HG02973 (cell line): ENCODE measurements around the gene CYFIP2.
"Not testable (repeated sequence)": the region's sequence is repeated elsewhere in the genome, so short reads cannot be mapped to it uniquely, and the experiment has no call there.

Source experiments
- ATAC-seq: cut with Tn5 transposase; IDR thresholded peaks from one replicate; pipeline ENCODE4 v1.9.1; 2021; ENCODE audit warnings: moderate library complexity; ENCODE audit not compliant: unreplicated experiment

CYFIP2 gene

GRCh38 chr5:157265714-157266285, at the start of gene CYFIP2:
Gene CYFIP2 (plus strand): TSS chr5:157266123. CDS start chr5:157285362, 19,239 bp downstream.
- peak; percentile 86 for ATAC-seq

- ATAC-seq, result no peak
Observed at GRCh38 chr5:157216391-157217142, 49.4 kb upstream of the CYFIP2 start.

- ATAC-seq, result no peak
Observed at GRCh38 chr5:157217289-157218024, 48.5 kb upstream of the CYFIP2 start.

- peak; percentile 65 for ATAC-seq
Observed at GRCh38 chr5:157219491-157220271, 46.2 kb upstream of the CYFIP2 start.

GRCh38 chr5:157221959-157222358, 44.0 kb upstream of the CYFIP2 start:
- ATAC-seq, result no peak

GRCh38 chr5:157222506-157223230, 43.3 kb upstream of the CYFIP2 start:
- no peak for ATAC-seq

- no peak for ATAC-seq
Observed at GRCh38 chr5:157225469-157226422, 40.2 kb upstream of the CYFIP2 start.

- ATAC-seq, result no peak
Observed at GRCh38 chr5:157230610-157231009, 35.3 kb upstream of the CYFIP2 start.

GRCh38 chr5:157232706-157233105, 33.2 kb upstream of the CYFIP2 start:
- ATAC-seq, result no peak

GRCh38 chr5:157233515-157233914, 32.4 kb upstream of the CYFIP2 start:
- no peak for ATAC-seq

GRCh38 chr5:157236423-157236822, 29.5 kb upstream of the CYFIP2 start:
- no peak for ATAC-seq

GRCh38 chr5:157241483-157241882, 24.4 kb upstream of the CYFIP2 start:
- ATAC-seq, result no peak

- not testable (repeated sequence) for ATAC-seq
Observed at GRCh38 chr5:157244704-157245103, 21.2 kb upstream of the CYFIP2 start.

GRCh38 chr5:157245476-157245875, 20.4 kb upstream of the CYFIP2 start:
- no peak for ATAC-seq

- no peak for ATAC-seq
Observed at GRCh38 chr5:157245886-157246285, 20.0 kb upstream of the CYFIP2 start.

GRCh38 chr5:157247267-157247666, 18.7 kb upstream of the CYFIP2 start:
- ATAC-seq, result no peak

GRCh38 chr5:157248821-157249470, 17.0 kb upstream of the CYFIP2 start:
- no peak for ATAC-seq

- ATAC-seq, result peak; percentile 94
Observed at GRCh38 chr5:157252711-157253465, 13.0 kb upstream of the CYFIP2 start.
